Lower leg skin (tissue), 4 donors: ENCODE results near the gene ELMOD3. TPM values are rescaled to one million over a fixed set of nuclear protein-coding genes. Genes with fewer than 3 reads are reported as not detected.
"Not testable (repeated sequence)": the region's sequence is repeated elsewhere in the genome, so short reads cannot be mapped to it uniquely, and the experiment has no call there.

ENCODE experiments used
- DNase-seq, 2 donors: peaks; one replicate each; pipeline ENCODE4 v3.0.0-alpha.2; 2019; ENCODE audit warnings: low spot score in 2 of 2
- H3K4me3 ChIP-seq: fragments of 200-600 bp; sonication (generic); 2 replicates; pipeline ENCODE4 v1.5.1; 2017; ENCODE audit warnings: mild to moderate bottlenecking, low read depth; ENCODE audit not compliant: poor library complexity, severe bottlenecking
- POLR2A ChIP-seq, 2 donors: fragments of 450-650 bp; IDR thresholded peaks; one replicate each; pipeline ENCODE4 v1.6.1; 2016 to 2017; ENCODE audit warnings: antibody characterized with exemption in 2 of 2, mild to moderate bottlenecking in 1 of 2, moderate library complexity in 1 of 2
- WGBS, 2 donors: methylation state at CpG; one replicate each; pipeline ENCODE4 v1.1.5; 2018; 5-methylcytosine and 5-hydroxymethylcytosine counted together
- intact Hi-C: fragments of 100-400 bp; cut with DNase I; formaldehyde crosslinking; loops from one replicate; pipeline ENCODE4 v1.15.0; 2023; ENCODE audit warnings: low total_unique reads
- total RNA-seq, 4 donors: library from RNA; depleted of rRNA; stranded (reverse); fragments of >200 nt; gene quantifications; one replicate each; pipeline ENCODE4 v1.1.0, GENCODE V29; 2016
- TF ChIP-seq, protein P1 (sequence below), 3 donors: fragments of 450-650 bp; IDR thresholded peaks; one replicate each; pipeline ENCODE4 v1.5.1; 2016; ENCODE audit warnings: antibody characterized with exemption in 3 of 3, mild to moderate bottlenecking in 3 of 3, moderate library complexity in 2 of 3

The ELMOD3 gene
- total RNA-seq, 4 donors from 2014 or later: 10.0 to 26.1 (median 23.5) TPM

DNA sequence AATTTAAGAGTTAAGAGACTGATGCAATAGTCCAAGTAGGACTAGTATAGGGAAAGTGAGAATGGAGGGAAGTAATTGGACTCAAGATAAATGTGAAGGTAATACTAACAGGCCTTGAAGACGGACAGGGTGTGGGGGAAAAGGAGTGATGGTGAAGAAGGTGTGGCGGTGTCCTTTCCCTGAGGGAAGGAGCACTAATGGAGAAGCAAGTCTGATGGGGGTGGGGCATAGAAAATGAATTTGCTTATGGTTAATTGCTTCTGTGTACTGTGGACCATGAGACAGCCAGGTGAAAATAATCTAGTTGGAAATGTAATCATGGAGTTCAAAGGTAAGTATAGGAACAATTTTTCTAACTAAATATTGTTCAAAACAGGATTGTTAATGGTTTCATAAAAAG, 19.6 kb upstream of the ELMOD3 start:
- intact Hi-C loops: no loop called here
- WGBS, 2 donors: 46 to 60% methylated on average over 2 of the region's 2 CpGs
- H3K4me3 ChIP-seq: no peak overlapping the region
- no peak for DNase-seq
- no peak for TF ChIP-seq POLR2A (IDR thresholded peaks at IDR 0.05)
- TF ChIP-seq, protein P1, sequence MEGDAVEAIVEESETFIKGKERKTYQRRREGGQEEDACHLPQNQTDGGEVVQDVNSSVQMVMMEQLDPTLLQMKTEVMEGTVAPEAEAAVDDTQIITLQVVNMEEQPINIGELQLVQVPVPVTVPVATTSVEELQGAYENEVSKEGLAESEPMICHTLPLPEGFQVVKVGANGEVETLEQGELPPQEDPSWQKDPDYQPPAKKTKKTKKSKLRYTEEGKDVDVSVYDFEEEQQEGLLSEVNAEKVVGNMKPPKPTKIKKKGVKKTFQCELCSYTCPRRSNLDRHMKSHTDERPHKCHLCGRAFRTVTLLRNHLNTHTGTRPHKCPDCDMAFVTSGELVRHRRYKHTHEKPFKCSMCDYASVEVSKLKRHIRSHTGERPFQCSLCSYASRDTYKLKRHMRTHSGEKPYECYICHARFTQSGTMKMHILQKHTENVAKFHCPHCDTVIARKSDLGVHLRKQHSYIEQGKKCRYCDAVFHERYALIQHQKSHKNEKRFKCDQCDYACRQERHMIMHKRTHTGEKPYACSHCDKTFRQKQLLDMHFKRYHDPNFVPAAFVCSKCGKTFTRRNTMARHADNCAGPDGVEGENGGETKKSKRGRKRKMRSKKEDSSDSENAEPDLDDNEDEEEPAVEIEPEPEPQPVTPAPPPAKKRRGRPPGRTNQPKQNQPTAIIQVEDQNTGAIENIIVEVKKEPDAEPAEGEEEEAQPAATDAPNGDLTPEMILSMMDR (IDR thresholded peaks at IDR 0.05): no peak

DNA sequence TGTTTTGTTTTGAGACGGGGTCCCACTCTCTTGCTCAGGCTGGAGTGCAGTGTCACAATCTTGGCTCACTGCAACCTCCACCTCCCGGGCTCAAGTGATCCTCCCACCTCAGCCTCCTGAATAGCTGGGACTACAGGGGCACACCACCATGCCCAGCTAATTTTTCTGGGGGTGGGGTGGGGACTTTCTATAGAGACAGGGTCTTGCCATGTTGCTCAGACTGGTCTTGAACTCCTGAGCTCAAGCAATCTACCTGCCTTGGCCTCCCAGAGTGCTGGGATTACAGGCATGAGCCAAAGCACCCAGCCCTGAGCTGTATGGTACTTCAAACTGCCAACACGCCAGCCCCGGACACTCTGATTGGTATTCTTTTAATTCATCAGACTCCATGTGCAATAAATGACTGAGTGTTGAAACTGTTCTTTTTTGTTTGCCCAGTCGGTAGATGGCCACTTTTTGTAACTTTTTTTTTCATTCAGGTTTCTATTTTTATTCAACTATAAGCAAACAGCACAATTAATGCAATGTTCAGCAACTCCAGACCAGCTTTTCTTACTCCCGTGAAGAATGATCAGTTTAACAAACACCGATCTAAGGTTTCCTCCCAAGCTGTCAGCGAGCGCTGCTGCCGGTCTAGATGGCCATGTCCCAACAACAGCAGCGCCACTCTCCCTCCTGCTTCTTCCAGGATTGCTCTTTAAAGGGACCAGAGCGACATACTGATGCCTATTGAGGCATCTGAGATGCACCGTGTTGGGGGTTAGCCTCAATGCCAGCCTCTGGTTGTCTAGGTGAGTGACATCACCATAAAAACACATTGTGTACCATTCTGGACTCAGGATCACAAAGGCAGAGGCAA, 14.3 kb upstream of the ELMOD3 start:
- DNase-seq: no peak
- intact Hi-C loops: no loop called here
- TF ChIP-seq, protein P1 (IDR thresholded peaks at IDR 0.05): no peak
- TF ChIP-seq POLR2A (IDR thresholded peaks at IDR 0.05): no peak
- H3K4me3 ChIP-seq: no peak overlapping the region
- 33% methylated on average over 13 of the region's 13 CpGs for WGBS, 2 donors

DNA sequence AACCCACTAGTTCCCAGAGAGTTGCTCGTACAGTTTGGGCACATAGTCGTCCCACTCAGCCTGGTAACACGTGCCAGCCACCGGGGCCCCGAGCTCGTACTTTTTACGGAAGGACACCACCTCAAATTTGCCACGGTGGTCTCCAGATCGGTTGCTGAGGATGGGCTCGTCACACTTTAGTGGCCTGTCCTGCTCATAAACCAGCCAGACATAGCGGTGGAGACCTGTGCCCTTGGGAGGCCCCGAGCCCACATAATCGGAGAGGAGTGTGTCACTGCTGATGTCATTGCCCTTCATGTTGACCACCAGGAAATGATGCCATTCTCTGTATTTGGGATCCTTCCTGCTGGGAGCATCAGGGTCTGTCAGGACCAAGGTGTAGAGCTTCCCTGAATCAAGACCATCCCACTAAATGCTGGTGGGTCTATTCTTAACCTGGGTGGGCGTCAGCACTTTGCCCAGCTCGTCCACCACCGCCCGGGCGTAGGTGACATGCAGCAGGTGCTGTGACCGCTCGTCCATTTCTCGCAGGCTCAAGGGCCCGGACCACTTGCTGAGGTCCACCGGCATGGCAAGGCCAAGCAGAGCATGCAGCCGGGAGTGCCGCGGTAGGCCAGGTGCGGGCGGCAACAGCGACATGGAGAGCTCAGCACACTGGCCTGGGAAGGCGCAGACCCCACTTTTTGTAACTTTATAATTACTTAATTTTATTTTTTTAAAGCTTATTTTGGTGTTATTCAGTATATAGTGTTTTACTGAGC, 13.1 kb upstream of the ELMOD3 start:
- H3K4me3 ChIP-seq: no peak overlapping the region
- 88 to 89% methylated on average over 27 to 30 of the region's 30 CpGs for WGBS, 2 donors
- no peak for DNase-seq
- intact Hi-C loops: no loop called here
- no peak for TF ChIP-seq POLR2A (IDR thresholded peaks at IDR 0.05)
- TF ChIP-seq, protein P1 (IDR thresholded peaks at IDR 0.05): no peak

DNA sequence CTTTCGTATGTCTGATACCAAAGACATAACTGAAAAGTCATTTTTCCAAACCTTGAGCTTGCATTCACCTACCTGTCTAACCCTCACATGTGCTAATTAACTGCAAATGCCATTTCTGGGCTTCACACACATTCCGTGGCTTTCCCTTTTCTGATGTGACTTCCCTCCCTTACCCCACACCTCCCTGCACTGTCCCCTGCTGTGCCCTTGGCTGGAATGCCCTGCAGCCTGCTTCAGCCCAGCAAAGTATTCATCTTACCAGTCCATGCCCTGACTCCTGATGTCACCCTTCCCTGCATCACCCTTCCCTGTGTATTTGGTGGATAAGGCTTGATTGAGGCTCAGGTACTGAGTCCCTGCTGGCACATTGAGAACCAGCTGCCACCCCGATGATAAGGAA, 12.4 kb upstream of the ELMOD3 start:
- TF ChIP-seq, protein P1 (IDR thresholded peaks at IDR 0.05): no peak
- no peak for TF ChIP-seq POLR2A (IDR thresholded peaks at IDR 0.05)
- DNase-seq: no peak
- WGBS, 2 donors: 79 to 82% methylated on average over 3 of the region's 3 CpGs
- no peak overlapping the region for H3K4me3 ChIP-seq
- intact Hi-C loops: no loop called here

DNA sequence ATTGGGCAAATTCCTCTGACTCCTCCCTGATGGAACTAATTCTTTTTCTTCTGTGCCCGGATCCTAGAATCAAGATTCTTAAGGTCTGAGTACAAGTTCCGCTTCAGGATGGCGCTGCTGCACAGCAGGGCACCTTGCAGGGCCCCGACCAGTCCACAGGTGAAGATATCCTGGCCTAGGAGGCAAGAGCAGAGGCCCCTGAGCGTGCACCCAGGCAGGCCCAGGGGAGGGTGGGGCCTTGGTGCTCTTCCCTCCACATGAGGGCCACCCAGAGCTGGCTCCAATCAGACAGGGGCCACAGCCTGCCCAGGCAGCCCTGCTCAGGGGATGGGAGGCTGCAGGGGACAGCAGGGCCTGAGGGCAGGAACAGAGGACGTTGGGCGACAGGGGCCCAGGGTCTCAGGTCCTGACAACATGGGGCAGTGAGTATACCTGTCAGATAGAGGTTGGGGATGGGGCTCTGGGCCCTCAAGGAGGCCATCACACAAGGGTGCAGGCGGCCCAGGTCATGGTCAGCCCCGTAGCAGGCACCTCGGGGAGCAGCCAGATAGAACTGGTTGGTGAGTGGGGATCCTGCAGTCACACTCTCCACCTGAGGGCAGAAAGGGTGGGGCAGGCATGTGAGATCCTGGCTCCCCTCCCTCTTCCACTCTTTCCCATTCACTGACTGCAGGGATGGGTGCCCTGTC, 11.2 kb upstream of the ELMOD3 start:
- H3K4me3 ChIP-seq, DNase-seq, intact Hi-C loops: not testable (repeated sequence)
- WGBS, 2 donors: 85 to 89% methylated on average over 10 of the region's 10 CpGs
